Measurements from ENCODE around the gene HMGXB3.

GRCh38 chr5:150069672-150070627 is 69.4 kb downstream of the HMGXB3 start:
- TF ChIP-seq POLR2A (IDR thresholded peaks at IDR 0.05), result no peak
- no peak for TF ChIP-seq CTCF (IDR thresholded peaks at IDR 0.05)

Measured in suprapubic skin (tissue), 3 donors.